HL-60 (cell line): ENCODE measurements around the gene SMG1.

Experiments used
- CTCF ChIP-seq: IDR thresholded peaks from one replicate; pipeline ENCODE4 v1.5.1; 2011; ENCODE audit warnings: low read length, control low read depth, inconsistent platforms; ENCODE audit not compliant: insufficient read depth
- GABPA ChIP-seq: IDR thresholded peaks from 2 replicates; pipeline ENCODE4 v1.6.1; 2012; ENCODE audit warnings: low read depth
- POLR2AphosphoS5 ChIP-seq: IDR thresholded peaks from 2 replicates; pipeline ENCODE4 v1.6.1; 2012; ENCODE audit warnings: low read depth
- REST ChIP-seq: IDR thresholded peaks from 2 replicates; pipeline ENCODE4 v1.6.1; 2012; ENCODE audit warnings: low read depth; ENCODE audit not compliant: insufficient replicate concordance
- SPI1 ChIP-seq: IDR thresholded peaks from 2 replicates; pipeline ENCODE4 v1.6.1; 2012; ENCODE audit warnings: low read depth, mild to moderate bottlenecking, borderline replicate concordance

GRCh38 chr16:18842565-18842964 lies 83.6 kb downstream of the SMG1 start:
- TF ChIP-seq SPI1 (no peak), REST (no peak), CTCF (no peak), POLR2AphosphoS5 (no peak), GABPA (no peak)
